ENCODE data around the gene RALGPS2.

DNA sequence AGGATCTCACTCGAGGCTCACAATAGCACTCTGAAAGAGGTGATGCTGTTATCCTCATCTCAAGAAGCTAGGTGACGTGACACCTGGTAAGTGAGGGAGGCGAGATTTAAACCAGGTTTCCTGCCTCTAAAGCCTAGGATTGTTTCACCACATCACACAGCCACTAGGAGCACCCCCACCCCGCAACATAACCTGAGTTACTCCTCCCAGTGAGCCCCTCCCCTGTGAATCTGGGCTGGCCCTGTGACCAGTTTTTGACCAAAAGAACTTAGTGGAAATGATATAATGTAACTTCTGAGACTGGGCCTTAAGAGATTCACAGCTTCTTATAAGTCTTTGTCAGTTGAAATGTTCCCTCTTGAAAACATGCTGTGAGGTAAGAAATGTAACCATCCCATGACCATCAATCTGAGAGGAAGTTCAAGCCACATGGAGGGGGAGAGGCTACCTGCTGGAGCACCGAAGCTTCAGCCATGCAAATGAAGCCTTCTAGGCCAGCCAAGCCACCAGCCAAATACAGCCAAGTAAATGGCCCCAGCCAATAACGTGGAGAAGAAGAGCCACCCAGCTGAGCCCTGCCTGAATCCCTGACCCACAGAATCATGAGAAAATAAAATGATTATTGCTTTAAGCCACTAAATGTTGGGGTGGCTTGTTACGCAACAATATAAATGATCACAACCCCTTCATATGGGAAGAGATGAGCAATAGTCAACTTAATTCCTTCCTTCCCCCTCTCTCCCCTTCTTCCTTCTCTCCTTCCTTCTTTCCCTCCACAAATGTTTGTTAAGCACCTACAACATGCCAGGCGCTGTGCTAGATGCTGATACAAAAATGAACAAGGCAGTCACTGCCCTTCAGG, 239.7 kb downstream of the RALGPS2 start:
- TF ChIP-seq ZC3H10 (CRISPR knock-in tag; IDR thresholded peaks at IDR 0.05), result no peak
- TF ChIP-seq ZNF70 (CRISPR knock-in tag; IDR thresholded peaks at IDR 0.05), result no peak
- no peak for TF ChIP-seq PPARA (CRISPR knock-in tag; IDR thresholded peaks at IDR 0.05; ENCODE audit: borderline replicate concordance)
- TF ChIP-seq TOX (CRISPR knock-in tag; IDR thresholded peaks at IDR 0.05; ENCODE audit: borderline replicate concordance), result no peak
- no peak for TF ChIP-seq GLIS3 (CRISPR knock-in tag; IDR thresholded peaks at IDR 0.05)
- no peak for TF ChIP-seq ZNF8 (CRISPR knock-in tag; IDR thresholded peaks at IDR 0.05)
- TF ChIP-seq, protein P1, sequence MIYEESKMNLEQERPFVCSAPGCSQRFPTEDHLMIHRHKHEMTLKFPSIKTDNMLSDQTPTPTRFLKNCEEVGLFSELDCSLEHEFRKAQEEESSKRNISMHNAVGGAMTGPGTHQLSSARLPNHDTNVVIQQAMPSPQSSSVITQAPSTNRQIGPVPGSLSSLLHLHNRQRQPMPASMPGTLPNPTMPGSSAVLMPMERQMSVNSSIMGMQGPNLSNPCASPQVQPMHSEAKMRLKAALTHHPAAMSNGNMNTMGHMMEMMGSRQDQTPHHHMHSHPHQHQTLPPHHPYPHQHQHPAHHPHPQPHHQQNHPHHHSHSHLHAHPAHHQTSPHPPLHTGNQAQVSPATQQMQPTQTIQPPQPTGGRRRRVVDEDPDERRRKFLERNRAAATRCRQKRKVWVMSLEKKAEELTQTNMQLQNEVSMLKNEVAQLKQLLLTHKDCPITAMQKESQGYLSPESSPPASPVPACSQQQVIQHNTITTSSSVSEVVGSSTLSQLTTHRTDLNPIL (CRISPR knock-in tag; IDR thresholded peaks at IDR 0.05; ENCODE audit: low read depth), result no peak
- TF ChIP-seq RARB (CRISPR knock-in tag; IDR thresholded peaks at IDR 0.05), result no peak
- TF ChIP-seq, protein P2, sequence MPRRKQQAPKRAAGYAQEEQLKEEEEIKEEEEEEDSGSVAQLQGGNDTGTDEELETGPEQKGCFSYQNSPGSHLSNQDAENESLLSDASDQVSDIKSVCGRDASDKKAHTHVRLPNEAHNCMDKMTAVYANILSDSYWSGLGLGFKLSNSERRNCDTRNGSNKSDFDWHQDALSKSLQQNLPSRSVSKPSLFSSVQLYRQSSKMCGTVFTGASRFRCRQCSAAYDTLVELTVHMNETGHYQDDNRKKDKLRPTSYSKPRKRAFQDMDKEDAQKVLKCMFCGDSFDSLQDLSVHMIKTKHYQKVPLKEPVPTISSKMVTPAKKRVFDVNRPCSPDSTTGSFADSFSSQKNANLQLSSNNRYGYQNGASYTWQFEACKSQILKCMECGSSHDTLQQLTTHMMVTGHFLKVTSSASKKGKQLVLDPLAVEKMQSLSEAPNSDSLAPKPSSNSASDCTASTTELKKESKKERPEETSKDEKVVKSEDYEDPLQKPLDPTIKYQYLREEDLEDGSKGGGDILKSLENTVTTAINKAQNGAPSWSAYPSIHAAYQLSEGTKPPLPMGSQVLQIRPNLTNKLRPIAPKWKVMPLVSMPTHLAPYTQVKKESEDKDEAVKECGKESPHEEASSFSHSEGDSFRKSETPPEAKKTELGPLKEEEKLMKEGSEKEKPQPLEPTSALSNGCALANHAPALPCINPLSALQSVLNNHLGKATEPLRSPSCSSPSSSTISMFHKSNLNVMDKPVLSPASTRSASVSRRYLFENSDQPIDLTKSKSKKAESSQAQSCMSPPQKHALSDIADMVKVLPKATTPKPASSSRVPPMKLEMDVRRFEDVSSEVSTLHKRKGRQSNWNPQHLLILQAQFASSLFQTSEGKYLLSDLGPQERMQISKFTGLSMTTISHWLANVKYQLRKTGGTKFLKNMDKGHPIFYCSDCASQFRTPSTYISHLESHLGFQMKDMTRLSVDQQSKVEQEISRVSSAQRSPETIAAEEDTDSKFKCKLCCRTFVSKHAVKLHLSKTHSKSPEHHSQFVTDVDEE (CRISPR knock-in tag; IDR thresholded peaks at IDR 0.05), result no peak
- no peak for TF ChIP-seq ZFP30 (CRISPR knock-in tag; IDR thresholded peaks at IDR 0.05)
- no peak for TF ChIP-seq ISL1 (CRISPR knock-in tag; IDR thresholded peaks at IDR 0.05)
- no peak for TF ChIP-seq SNAI2 (CRISPR knock-in tag; IDR thresholded peaks at IDR 0.05)
- TF ChIP-seq ZNF565 (CRISPR knock-in tag; conservative IDR thresholded peaks at IDR 0.05; ENCODE audit: low read depth), result no peak
